ENCODE results near the gene ADRA2C.
A peak's percentile ranks its signal among the peaks of the same experiment; 100 is the strongest.

Gene ADRA2C

DNA sequence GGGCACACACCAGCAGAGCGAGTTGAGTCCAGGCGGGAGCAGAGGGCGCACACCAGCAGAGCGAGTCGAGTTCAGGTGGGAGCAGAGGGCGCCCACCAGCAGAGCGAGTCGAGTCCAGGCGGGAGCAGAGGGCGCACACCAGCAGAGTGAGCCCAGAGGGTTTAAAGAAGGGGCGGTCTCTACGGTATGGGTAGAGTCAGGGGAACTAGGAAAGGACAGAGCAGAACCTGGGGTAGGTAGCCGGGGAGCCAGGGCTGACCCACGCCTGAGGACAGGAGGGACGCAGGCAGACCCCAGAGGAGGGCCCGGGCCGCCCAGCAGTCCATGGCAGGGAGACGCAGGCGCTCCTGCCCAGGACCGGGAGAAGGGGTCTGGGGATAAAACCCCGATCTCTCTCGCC is 22.0 kb upstream of the ADRA2C start:
- CTCF ChIA-PET, result interaction anchor here (0.7 kb wide), 1 partner anchor 21 kb away, joined by 3 read pairs; no protein-coding TSS in a partner anchor

DNA sequence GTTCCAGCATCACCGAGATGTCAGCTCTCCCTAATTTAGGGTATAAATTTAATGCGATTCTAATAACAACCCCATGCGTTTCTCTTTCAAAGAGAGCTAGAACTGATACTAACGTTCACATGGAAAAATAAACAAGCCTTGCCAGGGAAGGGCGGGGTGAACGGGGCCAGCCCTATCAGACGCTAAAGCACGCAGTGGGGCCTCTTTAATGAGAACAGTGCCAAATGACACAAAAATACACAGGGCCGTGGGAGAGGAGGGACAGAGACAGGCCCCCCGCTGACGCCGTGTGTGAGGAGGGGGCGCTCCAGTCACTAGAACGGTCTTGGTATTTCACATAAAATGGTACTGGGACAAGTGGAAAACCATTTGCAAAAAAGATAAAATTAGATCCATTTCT is 21.3 kb upstream of the ADRA2C start:
- POLR2A ChIA-PET, result interaction anchor here (0.9 to 1.3 kb wide), 2 partner anchors 15 to 136 kb away, joined by 3 read pairs; no protein-coding TSS in a partner anchor
- TF ChIP-seq NFRKB (IDR thresholded peaks at IDR 0.05) (no peak), FOXM1 (IDR thresholded peaks at IDR 0.05; ENCODE audit: borderline replicate concordance) (no peak), ELF4 (IDR thresholded peaks at IDR 0.05) (no peak), FOXK2 (IDR thresholded peaks at IDR 0.05) (no peak)
- CTCF ChIA-PET, result interaction anchor here (0.7 kb wide), 1 partner anchor 20 kb away, joined by 3 read pairs; no protein-coding TSS in a partner anchor
- no peak for DNase-seq (ENCODE audit: extremely low spot score)

More for the DNA sequence above, 22.0 kb upstream of the ADRA2C start:
- TF ChIP-seq, protein P1, sequence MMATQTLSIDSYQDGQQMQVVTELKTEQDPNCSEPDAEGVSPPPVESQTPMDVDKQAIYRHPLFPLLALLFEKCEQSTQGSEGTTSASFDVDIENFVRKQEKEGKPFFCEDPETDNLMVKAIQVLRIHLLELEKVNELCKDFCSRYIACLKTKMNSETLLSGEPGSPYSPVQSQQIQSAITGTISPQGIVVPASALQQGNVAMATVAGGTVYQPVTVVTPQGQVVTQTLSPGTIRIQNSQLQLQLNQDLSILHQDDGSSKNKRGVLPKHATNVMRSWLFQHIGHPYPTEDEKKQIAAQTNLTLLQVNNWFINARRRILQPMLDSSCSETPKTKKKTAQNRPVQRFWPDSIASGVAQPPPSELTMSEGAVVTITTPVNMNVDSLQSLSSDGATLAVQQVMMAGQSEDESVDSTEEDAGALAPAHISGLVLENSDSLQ (IDR thresholded peaks at IDR 0.05), result no peak
- TF ChIP-seq L3MBTL2 (conservative IDR thresholded peaks at IDR 0.05), result no peak
- TF ChIP-seq ELF4 (IDR thresholded peaks at IDR 0.05), result no peak
- TF ChIP-seq SP1 (IDR thresholded peaks at IDR 0.05), result no peak
- TF ChIP-seq NFRKB (IDR thresholded peaks at IDR 0.05), result no peak
- no peak for TF ChIP-seq LEF1 (IDR thresholded peaks at IDR 0.05; ENCODE audit: borderline replicate concordance)
- no peak for TF ChIP-seq BHLHE40 (IDR thresholded peaks at IDR 0.05; ENCODE audit: borderline replicate concordance)
- TF ChIP-seq FOXK2 (IDR thresholded peaks at IDR 0.05), result no peak
- TF ChIP-seq FOXA1 (IDR thresholded peaks at IDR 0.05), result no peak
- no peak for TF ChIP-seq SUZ12 (IDR thresholded peaks at IDR 0.05)
- TF ChIP-seq TARDBP (IDR thresholded peaks at IDR 0.05), result no peak
- no peak for TF ChIP-seq CTBP1 (IDR thresholded peaks at IDR 0.05; ENCODE audit: borderline replicate concordance)
- no peak for TF ChIP-seq HDGF (IDR thresholded peaks at IDR 0.05; ENCODE audit: borderline replicate concordance)
- DNase-seq (ENCODE audit: extremely low spot score), result no peak
- POLR2A ChIA-PET, result no interaction called here

DNA sequence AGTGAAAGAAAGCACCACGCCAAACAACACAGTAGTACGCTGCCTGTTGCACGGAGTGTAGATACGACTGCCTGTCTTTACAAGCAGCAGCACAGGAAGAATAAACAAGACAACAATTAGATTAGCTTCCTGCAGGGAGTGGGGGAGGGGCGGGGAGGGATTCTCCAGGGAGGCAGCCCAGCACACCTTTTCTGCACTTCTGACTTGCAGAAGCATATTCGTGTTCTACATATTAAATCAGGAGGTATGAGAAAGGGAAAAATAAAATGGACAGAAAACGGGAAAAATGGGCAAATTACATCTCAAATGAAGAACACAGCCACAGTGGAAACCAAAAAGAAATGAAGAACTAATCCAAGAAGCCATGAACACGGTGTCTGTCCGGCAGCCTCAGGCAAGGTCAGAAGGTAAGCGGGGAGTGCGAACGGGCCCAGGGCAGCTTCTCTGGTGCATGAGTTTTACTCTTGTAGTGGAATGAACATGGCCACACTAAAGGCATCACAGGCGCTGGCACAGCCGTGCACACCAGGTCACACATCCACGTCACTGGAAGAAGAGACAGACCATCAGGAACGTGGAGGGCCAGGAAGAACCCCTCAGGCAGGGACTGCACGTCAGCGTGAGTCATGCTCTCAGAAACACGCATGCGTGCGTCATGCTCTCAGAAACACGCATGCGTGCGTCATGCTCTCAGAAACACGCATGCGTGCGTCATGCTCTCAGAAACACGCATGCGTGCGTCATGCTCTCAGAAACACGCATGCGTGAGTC is 20.1 kb upstream of the ADRA2C start:
- no peak for TF ChIP-seq BHLHE40 (IDR thresholded peaks at IDR 0.05; ENCODE audit: borderline replicate concordance)
- TF ChIP-seq L3MBTL2 (conservative IDR thresholded peaks at IDR 0.05), result peak; percentile 21
- TF ChIP-seq ARNT (IDR thresholded peaks at IDR 0.05), result peak; percentile 53; the same call in 1 of the 2 replicates
- POLR2A ChIA-PET, result interaction anchor here (1.3 kb wide), 1 partner anchor 17 kb away, joined by 3 read pairs; no protein-coding TSS in a partner anchor
- peak; percentile 83 for DNase-seq (ENCODE audit: extremely low spot score)
- CTCF ChIA-PET, result no interaction called here

DNA sequence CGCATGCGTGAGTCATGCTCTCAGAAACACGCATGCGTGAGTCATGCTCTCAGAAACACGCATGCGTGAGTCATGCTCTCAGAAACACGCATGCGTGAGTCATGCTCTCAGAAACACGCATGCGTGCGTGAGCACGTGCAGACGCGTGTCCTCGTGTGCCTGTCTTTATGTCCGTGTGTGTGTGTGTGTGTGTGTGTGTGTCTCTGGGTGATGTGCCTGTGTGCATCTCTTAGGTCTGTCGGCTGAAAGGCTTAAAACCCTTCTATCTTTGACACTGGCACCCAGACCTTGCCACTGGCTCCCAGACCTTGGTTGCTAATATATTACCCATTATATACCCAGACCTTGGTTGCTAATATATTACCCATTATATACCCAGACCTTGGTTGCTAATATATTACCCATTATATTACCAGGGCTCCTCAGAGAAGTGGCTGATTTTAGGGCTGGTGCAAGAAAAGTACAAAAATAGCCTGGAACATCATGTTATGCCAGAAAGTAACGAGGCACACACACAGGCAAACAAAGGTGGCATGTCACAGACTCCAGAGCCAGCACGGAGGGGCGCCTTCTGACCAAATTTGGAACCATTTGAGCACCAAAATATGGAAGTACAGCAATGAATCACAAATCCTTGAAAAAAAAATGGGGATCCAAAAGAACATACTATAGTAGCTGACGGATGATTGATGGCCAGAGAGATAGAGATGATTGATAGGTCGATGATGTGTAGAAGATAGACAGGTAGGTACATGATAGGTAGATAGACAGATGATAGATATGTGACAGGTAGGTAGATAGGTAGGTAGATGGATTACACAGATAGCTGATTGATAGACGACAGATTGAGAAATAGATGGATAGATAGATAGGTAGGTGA is 19.2 kb upstream of the ADRA2C start:
- DNase-seq (ENCODE audit: extremely low spot score), result peak; percentile 38
- POLR2A ChIA-PET, result interaction anchor here (0.8 kb wide), 1 partner anchor 33 kb away, joined by 3 read pairs; no protein-coding TSS in a partner anchor
- CTCF ChIA-PET, result interaction anchor here (0.7 to 2.6 kb wide), 6 partner anchors 16 to 134 kb away, joined by 3 to 14 read pairs (median 5); no protein-coding TSS in a partner anchor
- TF ChIP-seq FOXM1 (IDR thresholded peaks at IDR 0.05; ENCODE audit: borderline replicate concordance), result no peak
- TF ChIP-seq, protein P1 (IDR thresholded peaks at IDR 0.05), result peak; percentile 92
- peak; percentile 100 for TF ChIP-seq L3MBTL2 (conservative IDR thresholded peaks at IDR 0.05)
- no peak for TF ChIP-seq ARNT (IDR thresholded peaks at IDR 0.05)
- 0 out of 2 replicates have a peak, but pooled peaks have one; percentile 36 for TF ChIP-seq CTBP1 (IDR thresholded peaks at IDR 0.05; ENCODE audit: borderline replicate concordance)
- TF ChIP-seq BHLHE40 (IDR thresholded peaks at IDR 0.05; ENCODE audit: borderline replicate concordance), result no peak

DNA sequence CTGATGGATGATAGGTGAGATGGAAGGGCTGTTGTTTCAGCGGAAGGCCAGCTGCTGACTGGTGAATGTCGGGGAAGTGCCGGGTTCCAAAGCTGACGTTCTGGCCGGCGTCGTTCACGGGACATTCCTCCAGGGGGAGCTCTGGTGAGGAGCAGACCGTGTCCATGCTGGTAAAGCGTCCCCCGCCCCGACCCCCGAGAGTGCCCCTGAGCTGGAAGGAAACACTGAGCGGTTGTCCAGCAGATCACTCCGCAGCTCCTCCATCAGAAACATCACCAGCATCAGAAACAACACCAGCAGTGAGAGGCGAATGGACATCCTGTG is 18.6 kb upstream of the ADRA2C start:
- POLR2A ChIA-PET, result interaction anchor here (0.8 kb wide), 1 partner anchor 32 kb away, joined by 3 read pairs; no protein-coding TSS in a partner anchor
- TF ChIP-seq FOXK2 (IDR thresholded peaks at IDR 0.05), result no peak
- TF ChIP-seq, protein P1 (IDR thresholded peaks at IDR 0.05), result no peak
- TF ChIP-seq HDGF (IDR thresholded peaks at IDR 0.05; ENCODE audit: borderline replicate concordance), result no peak
- no peak for TF ChIP-seq ARNT (IDR thresholded peaks at IDR 0.05)
- TF ChIP-seq TARDBP (IDR thresholded peaks at IDR 0.05), result no peak
- peak; percentile 51 for DNase-seq (ENCODE audit: extremely low spot score)
- CTCF ChIA-PET, result interaction anchor here (0.7 to 2.6 kb wide), 7 partner anchors 15 to 133 kb away, joined by 3 to 14 read pairs (median 3); no protein-coding TSS in a partner anchor

DNA sequence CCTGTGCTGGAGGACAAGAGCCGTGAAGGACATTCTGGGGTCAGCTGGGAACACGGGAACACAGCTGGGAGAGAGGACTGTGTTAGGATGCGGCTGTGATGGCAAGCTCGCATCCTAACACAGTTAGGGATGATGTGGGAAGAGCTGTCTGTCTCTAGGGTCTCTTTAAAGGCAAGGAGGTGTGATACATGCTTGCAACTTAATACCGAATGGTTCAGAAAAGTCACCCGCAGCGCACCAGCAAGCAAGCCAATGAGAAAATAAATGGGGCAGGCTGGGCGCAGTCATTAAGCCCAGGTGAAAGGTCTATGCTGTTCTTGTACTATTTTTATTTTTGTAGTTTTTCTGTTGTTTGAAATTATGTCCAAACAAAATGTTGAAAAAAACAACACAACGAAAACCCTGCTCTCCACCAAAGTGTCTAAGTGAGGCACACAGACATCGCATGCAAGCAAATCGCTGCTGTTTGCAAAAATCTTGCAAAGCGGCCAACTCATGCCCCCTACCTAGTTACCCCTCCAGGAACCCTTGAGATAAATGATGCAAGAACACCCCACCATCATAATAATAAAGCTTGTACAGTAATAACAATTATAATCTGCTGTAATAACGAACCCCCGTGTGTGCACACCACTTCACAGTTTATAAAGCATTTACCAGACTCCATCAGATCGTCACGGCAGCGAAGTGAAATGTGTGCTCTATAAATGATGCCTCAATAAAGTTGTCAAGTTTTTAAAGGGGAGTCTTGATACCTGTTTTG is 17.9 kb upstream of the ADRA2C start:
- no peak for DNase-seq (ENCODE audit: extremely low spot score)
- TF ChIP-seq FOXM1 (IDR thresholded peaks at IDR 0.05; ENCODE audit: borderline replicate concordance) (no peak), NFRKB (IDR thresholded peaks at IDR 0.05) (no peak), HDGF (IDR thresholded peaks at IDR 0.05; ENCODE audit: borderline replicate concordance) (no peak), SP1 (IDR thresholded peaks at IDR 0.05) (no peak), TARDBP (IDR thresholded peaks at IDR 0.05) (no peak), ARNT (IDR thresholded peaks at IDR 0.05) (no peak), SUZ12 (IDR thresholded peaks at IDR 0.05) (no peak), L3MBTL2 (conservative IDR thresholded peaks at IDR 0.05) (no peak), BHLHE40 (IDR thresholded peaks at IDR 0.05; ENCODE audit: borderline replicate concordance) (no peak), ZNF384 (IDR thresholded peaks at IDR 0.05) (no peak), FOXK2 (IDR thresholded peaks at IDR 0.05) (no peak), FOXA1 (IDR thresholded peaks at IDR 0.05) (no peak), ELF4 (IDR thresholded peaks at IDR 0.05) (no peak), CTBP1 (IDR thresholded peaks at IDR 0.05; ENCODE audit: borderline replicate concordance) (no peak), LEF1 (IDR thresholded peaks at IDR 0.05; ENCODE audit: borderline replicate concordance) (no peak)
- TF ChIP-seq, protein P1 (IDR thresholded peaks at IDR 0.05), result no peak
- POLR2A ChIA-PET, result interaction anchor here (0.8 kb wide), 2 partner anchors 32 to 131 kb away, joined by 3 read pairs; no protein-coding TSS in a partner anchor
- CTCF ChIA-PET, result interaction anchor here (0.6 to 2.6 kb wide), 7 partner anchors 17 to 132 kb away, joined by 3 to 14 read pairs (median 4); no protein-coding TSS in a partner anchor
